Gastrocnemius medialis (tissue), 4 donors: ENCODE results near the gene BRIP1.

Source experiments
- CTCF ChIP-seq, 5 experiments: fragments of 450-650 bp in 3 of 5; fragments of 200-600 bp in 2 of 5; sonication (generic) in 2 of 5; IDR thresholded peaks in 4 of 5; conservative IDR thresholded peaks in 1 of 5; 1 replicate in 4 of 5; 2 replicates in 1 of 5; pipeline ENCODE4 v1.5.1; 2016 to 2019; ENCODE audit warnings: antibody characterized with exemption in 5 of 5, mild to moderate bottlenecking in 3 of 5, moderate library complexity in 3 of 5
- POLR2A ChIP-seq, 2 donors: fragments of 450-650 bp; IDR thresholded peaks; one replicate each; pipeline ENCODE4 v1.6.1; 2017; ENCODE audit warnings: antibody characterized with exemption in 2 of 2, mild to moderate bottlenecking in 2 of 2, moderate library complexity in 2 of 2

GRCh38 chr17:61825448-61826137, 37.7 kb downstream of the BRIP1 start:
- TF ChIP-seq CTCF (IDR thresholded peaks at IDR 0.05 in 4 of 5, conservative IDR thresholded peaks at IDR 0.05 in 1 of 5) = no peak
- no peak for TF ChIP-seq POLR2A (IDR thresholded peaks at IDR 0.05)
